NCI-H2227 treated with DMSO at 0.1 percent for 48 hours (cell line): ENCODE data around the gene PCDHGC4.

Source experiments
- DNase-seq: peaks from one replicate; lab custom pipeline; 2025; lab: John Stamatoyannopoulos, UW

The PCDHGC4 gene

GRCh38 chr5:141529873-141530272 is 45.0 kb downstream of the PCDHGC4 start:
- no peak for DNase-seq

GRCh38 chr5:141532726-141533125 is 47.9 kb downstream of the PCDHGC4 start:
- no peak for DNase-seq

- no peak for DNase-seq
Measured at GRCh38 chr5:141533897-141534296, 49.1 kb downstream of the PCDHGC4 start.

- DNase-seq = no peak
Measured at GRCh38 chr5:141534492-141535213, 49.8 kb downstream of the PCDHGC4 start.
